Mucosa of descending colon (tissue), 3 donors: ENCODE measurements around the gene FAM161A. TPM values are rescaled to one million over a fixed set of nuclear protein-coding genes. Genes with fewer than 3 reads are reported as not detected.
"Not testable (repeated sequence)": the region's sequence is repeated elsewhere in the genome, so short reads cannot be mapped to it uniquely, and the experiment has no call there.

Source experiments
- ATAC-seq: fragments of 200-7000 bp; cut with Tn5 transposase; one replicate; pipeline ENCODE4 v1.9.1; 2020; ENCODE audit warnings: mild to moderate bottlenecking, moderate library complexity
- DNase-seq, 3 donors: peaks; one replicate each; pipeline ENCODE4 v3.0.0-alpha.2; 2020
- H3K36me3 ChIP-seq: fragments of 200-600 bp; one replicate; pipeline ENCODE4 v1.8.0; 2021; ENCODE audit warnings: low read depth, mild to moderate bottlenecking
- H3K4me1 ChIP-seq: fragments of 200-600 bp; one replicate; pipeline ENCODE4 v1.8.0; 2021; ENCODE audit warnings: low read depth, mild to moderate bottlenecking
- H3K4me3 ChIP-seq: fragments of 200-600 bp; one replicate; pipeline ENCODE4 v1.8.0; 2021; ENCODE audit warnings: mild to moderate bottlenecking
- H3K9me3 ChIP-seq: fragments of 200-600 bp; one replicate; pipeline ENCODE4 v1.8.0; 2021; ENCODE audit warnings: mild to moderate bottlenecking
- intact Hi-C, 2 donors: fragments of 100-400 bp; cut with DNase I in 1 of 2; cut with micrococcal nuclease in 1 of 2; formaldehyde crosslinking; loops; one replicate each; pipeline versions ENCODE4 v1.11.0 to v1.11.1; 2022; cut with DNase I, micrococcal nuclease
- total RNA-seq, 3 donors: library from RNA; stranded (reverse); fragmentation: NEBNext Ultra II Directional in 2 of 3; extraction: Animal tissue kit (Norgen Biotek cat#: 25700) in 2 of 3; gene quantifications; one replicate each; pipeline versions ENCODE4 v1.2.1 to v1.2.4, GENCODE V29; 2021 to 2023
- TF ChIP-seq, protein P1 (sequence below): fragments of 200-600 bp; IDR thresholded peaks from one replicate; pipeline ENCODE4 v1.8.0; 2022; ENCODE audit warnings: antibody characterized with exemption, mild to moderate bottlenecking
- donor health status: DM: no; HTN: no; CAD: no; lungs with moderate emphysema.
- donor health status: DM: no; HTN: no; CAD: no.
- donor health status: DM: no; HTN: yes; CAD: no.

Gene FAM161A
- total RNA-seq, 3 donors from 2014 or later: 0.78 to 4.4 (median 1.2) TPM

DNA sequence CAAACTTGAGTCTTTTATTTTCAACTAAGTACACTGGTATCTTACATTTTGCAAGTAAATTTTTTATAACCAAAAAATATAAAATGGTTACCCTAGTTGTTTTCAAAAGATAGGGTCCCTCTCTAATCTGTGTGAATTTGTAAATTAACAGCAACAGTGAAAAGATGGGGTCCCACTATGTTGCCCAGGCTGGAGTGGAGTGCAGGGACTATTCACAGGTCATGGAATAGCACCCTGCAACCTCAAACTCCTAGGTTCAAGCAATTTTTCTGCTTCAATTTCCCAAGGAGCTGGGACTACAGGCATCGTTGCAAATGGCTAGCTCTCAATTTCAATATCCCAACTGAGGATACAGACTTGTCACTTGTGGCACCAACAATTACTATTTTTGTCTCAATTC is 22.5 kb upstream of the FAM161A start:
- H3K36me3 ChIP-seq: peaks cover 8% of the 10 kb centered on the region
- DNase-seq: no peak
- no peaks in the 10 kb centered on the region for H3K9me3 ChIP-seq
- TF ChIP-seq, protein P1, sequence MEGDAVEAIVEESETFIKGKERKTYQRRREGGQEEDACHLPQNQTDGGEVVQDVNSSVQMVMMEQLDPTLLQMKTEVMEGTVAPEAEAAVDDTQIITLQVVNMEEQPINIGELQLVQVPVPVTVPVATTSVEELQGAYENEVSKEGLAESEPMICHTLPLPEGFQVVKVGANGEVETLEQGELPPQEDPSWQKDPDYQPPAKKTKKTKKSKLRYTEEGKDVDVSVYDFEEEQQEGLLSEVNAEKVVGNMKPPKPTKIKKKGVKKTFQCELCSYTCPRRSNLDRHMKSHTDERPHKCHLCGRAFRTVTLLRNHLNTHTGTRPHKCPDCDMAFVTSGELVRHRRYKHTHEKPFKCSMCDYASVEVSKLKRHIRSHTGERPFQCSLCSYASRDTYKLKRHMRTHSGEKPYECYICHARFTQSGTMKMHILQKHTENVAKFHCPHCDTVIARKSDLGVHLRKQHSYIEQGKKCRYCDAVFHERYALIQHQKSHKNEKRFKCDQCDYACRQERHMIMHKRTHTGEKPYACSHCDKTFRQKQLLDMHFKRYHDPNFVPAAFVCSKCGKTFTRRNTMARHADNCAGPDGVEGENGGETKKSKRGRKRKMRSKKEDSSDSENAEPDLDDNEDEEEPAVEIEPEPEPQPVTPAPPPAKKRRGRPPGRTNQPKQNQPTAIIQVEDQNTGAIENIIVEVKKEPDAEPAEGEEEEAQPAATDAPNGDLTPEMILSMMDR: no peak
- intact Hi-C loops: no loop called here
- H3K4me1 ChIP-seq: no peaks in the 10 kb centered on the region
- no peak overlapping the region for H3K4me3 ChIP-seq
- ATAC-seq: no peak

DNA sequence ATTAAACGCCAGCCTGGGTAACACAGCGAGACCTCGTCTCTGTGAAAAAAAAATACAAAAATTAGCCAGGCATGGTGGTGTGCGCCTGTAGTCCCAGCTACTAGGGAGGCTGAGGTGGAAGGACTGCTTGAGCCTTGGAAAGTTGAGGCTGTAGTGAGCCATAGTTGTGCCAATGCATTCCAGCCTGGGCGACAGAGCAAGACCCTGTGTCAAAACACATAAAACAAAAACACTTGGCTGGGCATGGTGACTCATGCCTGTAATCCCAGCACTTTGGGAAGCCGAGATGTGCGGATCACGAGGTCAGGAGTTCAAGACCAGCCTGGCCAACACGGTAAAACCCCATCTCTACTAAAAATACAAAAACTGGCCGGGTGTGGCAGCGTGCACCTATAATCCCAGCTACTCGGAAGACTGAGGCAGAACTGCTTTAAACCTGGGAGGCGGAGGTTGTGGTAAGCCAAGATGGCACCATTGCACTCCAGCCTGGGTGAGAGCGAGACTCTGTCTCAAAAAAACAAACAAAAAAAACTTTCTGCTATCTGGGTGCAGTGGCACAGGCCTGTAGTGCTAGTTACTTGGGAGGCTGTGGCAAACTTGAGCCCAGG is 12.7 kb upstream of the FAM161A start:
- H3K4me3 ChIP-seq, H3K9me3 ChIP-seq, ATAC-seq, H3K4me1 ChIP-seq, DNase-seq, intact Hi-C loops: not testable (repeated sequence)
- peaks cover 16% of the 10 kb centered on the region for H3K36me3 ChIP-seq

DNA sequence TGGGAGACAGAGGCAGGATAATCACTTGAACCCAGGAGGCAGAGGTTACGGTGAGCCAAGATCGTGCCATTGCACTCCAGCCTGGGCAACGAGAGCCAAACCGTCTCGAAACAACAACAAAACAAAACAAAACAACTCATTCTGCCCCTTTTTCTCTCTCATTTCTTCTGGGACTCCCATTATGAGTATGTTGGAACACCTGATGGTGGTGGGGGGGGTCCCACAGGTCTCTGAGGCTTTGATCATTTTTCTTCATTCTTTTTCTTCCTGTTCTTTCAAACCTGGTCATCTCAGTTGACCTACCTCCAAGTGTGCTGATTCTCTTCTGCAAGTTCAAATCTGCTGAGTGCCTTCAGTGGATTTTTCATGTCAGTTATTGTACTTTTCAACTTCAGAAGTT is 8.2 kb upstream of the FAM161A start:
- TF ChIP-seq, protein P1: no peak
- no peak for ATAC-seq
- intact Hi-C loops: no loop called here

DNA sequence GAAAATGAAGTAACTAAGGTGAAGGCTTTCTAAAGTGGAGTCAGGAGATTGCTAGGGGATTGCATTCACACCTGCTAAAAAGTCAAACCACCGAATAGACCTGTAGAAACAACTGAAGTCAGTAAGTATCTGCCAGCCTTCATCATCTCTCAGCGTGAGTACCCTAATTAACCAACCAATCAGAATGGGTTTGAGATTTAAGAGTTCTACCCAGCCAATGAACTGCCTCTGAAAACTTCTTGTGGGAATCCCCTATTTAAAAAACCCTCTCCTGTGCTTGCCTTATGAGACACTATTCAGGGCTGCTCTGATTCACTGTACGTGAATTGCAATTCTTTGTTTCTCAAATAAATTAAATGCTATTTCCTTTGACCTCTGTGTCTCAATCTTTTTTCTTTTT is 3.4 kb upstream of the FAM161A start:
- TF ChIP-seq, protein P1: no peak
- DNase-seq: no peak
- Histone ChIP-seq H3K36me3 (no peaks in the 10 kb centered on the region), H3K9me3 (no peaks in the 10 kb centered on the region), H3K4me1 (peaks cover 15% of the 10 kb centered on the region), H3K4me3 (no peak overlapping the region)
- ATAC-seq: no peak
- intact Hi-C loops: no loop called here

More for the DNA sequence above, 8.2 kb upstream of the FAM161A start:
- Histone ChIP-seq H3K9me3 (no peaks in the 10 kb centered on the region), H3K4me1 (no peaks in the 10 kb centered on the region), H3K4me3 (no peak overlapping the region), H3K36me3 (no peaks in the 10 kb centered on the region)
- no peak for DNase-seq

DNA sequence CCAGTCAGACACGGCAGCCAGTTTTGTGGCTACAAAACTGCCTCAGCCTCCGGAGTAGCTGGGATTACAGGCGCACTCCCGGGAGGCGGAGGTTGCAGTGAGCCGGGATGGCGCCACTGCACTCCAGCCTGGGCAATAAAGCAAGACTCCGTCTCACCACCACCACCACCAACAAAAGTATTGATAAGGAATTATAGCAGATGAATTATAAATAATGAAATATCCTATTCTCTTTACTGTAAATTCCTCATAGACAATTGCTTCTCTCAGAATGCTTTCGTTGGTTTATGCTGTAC is 1.4 kb upstream of the FAM161A start:
- H3K4me3 ChIP-seq: no peak overlapping the region
- TF ChIP-seq, protein P1: no peak
- peak in 2 of 3 donors; percentile 19 to 47 for DNase-seq
- intact Hi-C loops: no loop called here
- no peaks in the 10 kb centered on the region for H3K36me3 ChIP-seq
- H3K4me1 ChIP-seq: peaks cover 15% of the 10 kb centered on the region
- peak; percentile 7 for ATAC-seq
- H3K9me3 ChIP-seq: no peaks in the 10 kb centered on the region

DNA sequence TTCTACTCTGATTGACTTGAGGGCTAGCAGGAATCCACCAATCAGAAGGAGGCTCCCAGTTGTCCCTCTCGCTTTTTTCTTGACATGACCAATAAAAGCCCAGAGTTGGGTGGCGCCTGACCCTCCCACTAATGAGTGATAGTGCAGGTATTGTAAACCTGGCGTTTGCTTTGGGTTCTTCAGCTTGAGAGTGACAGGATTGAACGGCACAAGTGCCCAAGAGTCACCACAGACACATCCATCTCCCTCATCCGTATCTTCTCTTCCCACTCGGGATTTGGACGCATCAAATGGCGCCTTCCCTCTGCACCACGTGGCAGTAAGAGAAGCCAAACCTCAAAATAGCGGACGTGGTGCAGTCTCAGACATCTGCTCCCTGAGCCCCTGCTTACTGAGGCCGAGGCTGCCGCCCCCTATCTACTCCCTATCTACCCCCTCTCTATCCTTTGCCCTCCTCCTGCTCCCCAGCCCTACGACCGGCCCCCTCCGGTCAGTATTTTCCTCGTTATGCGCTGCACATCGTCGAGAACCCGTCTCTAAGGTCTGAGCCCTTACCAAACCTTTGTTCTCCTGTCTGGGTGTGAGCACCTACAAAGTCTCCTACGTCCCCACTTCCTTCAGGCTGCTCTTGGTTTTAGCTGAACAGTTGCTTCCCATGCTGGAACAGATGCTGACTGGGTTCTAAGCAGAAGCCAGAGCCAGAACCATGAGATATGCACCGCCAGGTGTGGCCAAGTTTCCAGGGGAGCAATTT is 881 bp upstream of the FAM161A start:
- TF ChIP-seq, protein P1: no peak
- peak; percentile 62 to 91 (median 84) for DNase-seq
- intact Hi-C loops: no loop called here
- Histone ChIP-seq H3K9me3 (no peaks in the 10 kb centered on the region), H3K4me1 (peaks cover 15% of the 10 kb centered on the region), H3K4me3 (peak overlapping the region; percentile 47), H3K36me3 (no peaks in the 10 kb centered on the region)
- ATAC-seq: peak; percentile 95
